Upper lobe of left lung (tissue), 6 donors: Measurements from ENCODE around the gene SMARCA1. TPM values are rescaled to one million over a fixed set of nuclear protein-coding genes. Genes with fewer than 3 reads are reported as not detected.

Experiments
- ATAC-seq, 2 donors: fragments of 200-7000 bp; cut with Tn5 transposase; one replicate each; pipeline ENCODE4 v1.9.1; 2022; ENCODE audit warnings: mild to moderate bottlenecking in 2 of 2, moderate library complexity in 2 of 2; ENCODE audit not compliant: low FRiP score in 2 of 2
- DNase-seq, 2 donors: peaks; one replicate each; pipeline ENCODE4 v3.0.0-alpha.2; 2019 to 2020
- H3K27ac ChIP-seq, 4 donors: fragments of 200-600 bp; sonication (generic); one replicate each; pipeline ENCODE4 v1.5.1; 2016 to 2019
- H3K27me3 ChIP-seq, 4 donors: fragments of 200-600 bp; sonication (generic); one replicate each; pipeline ENCODE4 v1.5.1; 2017 to 2019
- H3K36me3 ChIP-seq, 4 donors: fragments of 200-600 bp; sonication (generic); one replicate each; pipeline ENCODE4 v1.5.1; 2016 to 2019
- H3K4me1 ChIP-seq, 4 donors: fragments of 200-600 bp; sonication (generic); one replicate each; pipeline ENCODE4 v1.5.1; 2018 to 2019
- H3K4me3 ChIP-seq, 4 donors: fragments of 200-600 bp; sonication (generic); one replicate each; pipeline ENCODE4 v1.5.1; 2017 to 2019; ENCODE audit warnings: mild to moderate bottlenecking in 2 of 4, moderate library complexity in 1 of 4
- H3K9me3 ChIP-seq, 4 donors: fragments of 200-600 bp; sonication (generic); one replicate each; pipeline ENCODE4 v1.5.1; 2018 to 2019
- EP300 ChIP-seq, 4 donors: sonication (generic); formaldehyde crosslinking; IDR thresholded peaks; one replicate each; pipeline ENCODE4 v1.5.1; 2017; ENCODE audit warnings: antibody characterized with exemption in 4 of 4, control low read depth in 2 of 4
- POLR2A ChIP-seq, 4 donors: fragments of 450-650 bp; IDR thresholded peaks; one replicate each; pipeline ENCODE4 v1.5.1; 2016 to 2017; ENCODE audit warnings: antibody characterized with exemption in 4 of 4, mild to moderate bottlenecking in 2 of 4
- POLR2AphosphoS5 ChIP-seq, 2 donors: sonication (generic); formaldehyde crosslinking; IDR thresholded peaks; one replicate each; pipeline ENCODE4 v1.5.1; 2017; ENCODE audit warnings: antibody characterized with exemption in 2 of 2
- WGBS, 2 donors: methylation state at CpG; one replicate each; pipeline ENCODE4 v1.1.5; 2017 to 2018; 5-methylcytosine and 5-hydroxymethylcytosine counted together
- total RNA-seq, 6 donors: library from RNA; depleted of rRNA in 4 of 6; stranded (reverse); fragments of >200 nt in 4 of 6; gene quantifications; one replicate each; pipeline versions ENCODE4 v1.1.0 to v1.2.1, GENCODE V29; 2016 to 2021
- TF ChIP-seq, protein P1 (sequence below), 6 experiments: fragments of 450-650 bp in 4 of 6; fragments of 200-600 bp in 2 of 6; sonication (generic) in 2 of 6; IDR thresholded peaks; one replicate each; pipeline ENCODE4 v1.5.1; 2016 to 2019; ENCODE audit warnings: antibody characterized with exemption in 6 of 6
- donor health status: DM: no; HTN: no; CAD: no; lungs with moderate emphysema.
- donor health status: DM: no; HTN: yes; CAD: no; lungs with severe emphysema.

SMARCA1 gene
- total RNA-seq, 6 donors from 2014 or later: 18.3 to 44.7 (median 29.5) TPM

DNA sequence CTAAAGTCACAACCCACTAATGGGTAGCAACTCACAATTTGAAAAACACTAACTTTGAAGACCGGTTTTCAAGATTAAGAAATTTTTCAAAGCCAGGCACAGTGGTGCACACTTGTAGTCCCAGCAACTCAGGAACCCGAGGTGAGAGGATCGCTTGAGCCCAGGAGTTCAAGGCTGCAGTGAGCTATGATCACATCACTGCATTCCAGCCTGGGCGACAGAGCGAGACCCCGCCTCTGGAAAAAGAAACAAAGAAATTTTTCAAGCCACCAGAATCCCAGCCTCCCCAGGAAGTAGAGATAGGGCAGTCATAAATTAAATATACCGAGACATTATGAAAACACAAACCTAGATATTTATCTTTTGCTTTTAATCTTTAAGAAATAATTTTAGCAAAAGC, 13.0 kb downstream of the SMARCA1 start:
- ATAC-seq (no peak), DNase-seq (no peak)
- Histone ChIP-seq H3K27me3 (no peaks in the 10 kb centered on the region), H3K36me3 (peaks cover 0 to 7% (median 2%) of the 10 kb centered on the region in 4 donors), H3K9me3 (no peaks in the 10 kb centered on the region), H3K27ac (no peak overlapping the region), H3K4me3 (no peak overlapping the region), H3K4me1 (no peaks in the 10 kb centered on the region)
- 65 to 67% methylated on average over 4 to 7 of the region's 7 CpGs for WGBS, 2 donors
- no peak for TF ChIP-seq POLR2AphosphoS5 (IDR thresholded peaks at IDR 0.05)
- TF ChIP-seq EP300 (IDR thresholded peaks at IDR 0.05): no peak

DNA sequence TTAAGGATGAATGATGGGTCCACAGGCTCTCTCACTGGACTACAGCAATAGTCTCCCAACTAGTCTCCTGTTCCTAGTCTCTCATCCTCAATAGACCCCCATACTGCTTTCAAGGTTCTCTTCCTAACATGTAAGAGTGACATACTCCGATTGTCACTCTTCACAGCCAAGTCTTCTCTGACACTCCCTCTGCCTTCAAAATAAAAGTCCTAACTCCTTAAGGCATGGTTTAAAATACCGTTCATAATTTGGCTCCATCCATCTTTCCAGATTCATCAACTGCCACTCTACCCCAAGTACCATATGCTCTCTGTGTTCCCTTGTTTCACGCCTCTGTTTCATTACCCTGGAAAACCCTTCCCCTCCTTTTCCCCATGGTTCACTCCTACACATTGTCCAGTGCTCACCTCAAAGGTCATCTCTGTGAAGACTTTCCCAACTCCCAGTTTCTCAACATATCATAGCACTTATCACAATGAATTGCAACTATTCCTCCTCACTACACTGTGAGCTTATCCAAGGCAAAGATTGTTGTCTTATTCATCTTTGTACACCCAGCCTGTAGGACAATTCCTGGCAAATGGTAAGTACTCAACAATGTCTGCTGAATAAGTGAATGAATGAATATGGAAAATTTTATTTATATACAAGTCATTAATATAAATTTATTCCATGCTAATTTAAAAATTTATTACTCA, 26.0 kb downstream of the SMARCA1 start:
- no peaks in the 10 kb centered on the region for H3K4me1 ChIP-seq
- DNase-seq: no peak
- WGBS, 2 donors: 59 to 88% methylated on average over 3 of the region's 3 CpGs
- ATAC-seq: no peak
- H3K27me3 ChIP-seq: no peaks in the 10 kb centered on the region
- no peak for TF ChIP-seq POLR2A (IDR thresholded peaks at IDR 0.05)
- TF ChIP-seq EP300 (IDR thresholded peaks at IDR 0.05): no peak
- no peak for TF ChIP-seq POLR2AphosphoS5 (IDR thresholded peaks at IDR 0.05)
- TF ChIP-seq, protein P1, sequence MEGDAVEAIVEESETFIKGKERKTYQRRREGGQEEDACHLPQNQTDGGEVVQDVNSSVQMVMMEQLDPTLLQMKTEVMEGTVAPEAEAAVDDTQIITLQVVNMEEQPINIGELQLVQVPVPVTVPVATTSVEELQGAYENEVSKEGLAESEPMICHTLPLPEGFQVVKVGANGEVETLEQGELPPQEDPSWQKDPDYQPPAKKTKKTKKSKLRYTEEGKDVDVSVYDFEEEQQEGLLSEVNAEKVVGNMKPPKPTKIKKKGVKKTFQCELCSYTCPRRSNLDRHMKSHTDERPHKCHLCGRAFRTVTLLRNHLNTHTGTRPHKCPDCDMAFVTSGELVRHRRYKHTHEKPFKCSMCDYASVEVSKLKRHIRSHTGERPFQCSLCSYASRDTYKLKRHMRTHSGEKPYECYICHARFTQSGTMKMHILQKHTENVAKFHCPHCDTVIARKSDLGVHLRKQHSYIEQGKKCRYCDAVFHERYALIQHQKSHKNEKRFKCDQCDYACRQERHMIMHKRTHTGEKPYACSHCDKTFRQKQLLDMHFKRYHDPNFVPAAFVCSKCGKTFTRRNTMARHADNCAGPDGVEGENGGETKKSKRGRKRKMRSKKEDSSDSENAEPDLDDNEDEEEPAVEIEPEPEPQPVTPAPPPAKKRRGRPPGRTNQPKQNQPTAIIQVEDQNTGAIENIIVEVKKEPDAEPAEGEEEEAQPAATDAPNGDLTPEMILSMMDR (IDR thresholded peaks at IDR 0.05): no peak
- H3K27ac ChIP-seq: no peak overlapping the region
- peaks cover 0 to 15% (median 0%) of the 10 kb centered on the region in 4 donors for H3K36me3 ChIP-seq
- no peaks in the 10 kb centered on the region for H3K9me3 ChIP-seq
- H3K4me3 ChIP-seq: no peak overlapping the region

DNA sequence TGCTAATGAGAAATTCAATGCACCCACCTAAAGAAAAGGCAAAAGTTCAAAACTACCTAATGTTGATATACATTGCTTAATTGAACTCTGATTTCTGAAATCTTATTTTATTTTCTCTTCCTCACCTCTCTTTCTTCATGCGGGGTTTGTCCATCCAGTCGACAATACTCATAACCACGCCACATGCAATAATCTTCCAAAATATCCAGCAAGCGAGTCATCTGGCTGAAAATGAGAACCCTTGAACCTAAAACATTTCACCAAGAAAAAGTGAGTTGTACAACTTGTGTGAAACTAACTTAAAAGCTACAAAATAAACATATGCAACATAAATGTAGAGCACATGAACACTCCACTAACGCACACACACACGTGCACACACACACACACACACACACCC, 26.7 kb downstream of the SMARCA1 start:
- WGBS, 2 donors: 74 to 89% methylated on average over 6 of the region's 6 CpGs
- Histone ChIP-seq H3K9me3 (no peaks in the 10 kb centered on the region), H3K36me3 (peaks cover 0 to 14% (median 0%) of the 10 kb centered on the region in 4 donors), H3K4me1 (no peaks in the 10 kb centered on the region), H3K27me3 (no peaks in the 10 kb centered on the region), H3K27ac (no peak overlapping the region), H3K4me3 (no peak overlapping the region)
- DNase-seq (no peak), ATAC-seq (no peak)
- no peak for TF ChIP-seq POLR2A (IDR thresholded peaks at IDR 0.05)
- TF ChIP-seq EP300 (IDR thresholded peaks at IDR 0.05): no peak
- TF ChIP-seq, protein P1 (IDR thresholded peaks at IDR 0.05): no peak
- no peak for TF ChIP-seq POLR2AphosphoS5 (IDR thresholded peaks at IDR 0.05)

DNA sequence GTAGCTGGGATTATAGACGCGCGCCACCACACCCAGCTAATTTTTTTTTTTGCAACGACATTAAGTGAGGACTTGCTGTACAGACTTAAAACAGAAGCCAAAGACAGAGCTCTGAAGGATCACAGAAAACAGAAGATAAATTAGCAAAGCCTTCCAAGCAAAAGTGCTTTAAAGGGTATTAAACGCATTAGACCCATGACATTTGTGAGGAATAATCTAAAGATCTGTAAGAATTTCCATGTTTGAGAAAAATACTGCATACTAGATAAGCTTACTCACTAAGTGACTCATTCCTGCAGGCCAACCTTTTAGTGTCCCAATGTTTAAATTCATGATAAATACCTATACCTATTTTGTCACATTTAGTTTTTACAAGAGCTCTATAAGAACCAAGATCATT, 27.4 kb downstream of the SMARCA1 start:
- DNase-seq (no peak), ATAC-seq (no peak)
- no peaks in the 10 kb centered on the region for H3K27me3 ChIP-seq
- H3K4me3 ChIP-seq: no peak overlapping the region
- no peak overlapping the region for H3K27ac ChIP-seq
- WGBS, 2 donors: 85 to 100% methylated on average over 5 of the region's 5 CpGs
- peaks cover 0 to 14% (median 0%) of the 10 kb centered on the region in 4 donors for H3K36me3 ChIP-seq
- no peaks in the 10 kb centered on the region for H3K4me1 ChIP-seq
- H3K9me3 ChIP-seq: no peaks in the 10 kb centered on the region
- TF ChIP-seq POLR2A (IDR thresholded peaks at IDR 0.05): no peak
- TF ChIP-seq POLR2AphosphoS5 (IDR thresholded peaks at IDR 0.05): no peak
- TF ChIP-seq, protein P1 (IDR thresholded peaks at IDR 0.05): no peak
- no peak for TF ChIP-seq EP300 (IDR thresholded peaks at IDR 0.05)

- ATAC-seq: peak in 1 of 2 donors; percentile 51
- DNase-seq: no peak
- Histone ChIP-seq H3K9me3 (no peaks in the 10 kb centered on the region), H3K36me3 (peaks cover 0 to 14% (median 0%) of the 10 kb centered on the region in 4 donors), H3K27ac (no peak overlapping the region), H3K4me3 (no peak overlapping the region), H3K4me1 (no peaks in the 10 kb centered on the region), H3K27me3 (no peaks in the 10 kb centered on the region)
- no peak for TF ChIP-seq EP300 (IDR thresholded peaks at IDR 0.05)
- TF ChIP-seq POLR2A (IDR thresholded peaks at IDR 0.05): no peak
- TF ChIP-seq POLR2AphosphoS5 (IDR thresholded peaks at IDR 0.05): no peak
- TF ChIP-seq, protein P1 (IDR thresholded peaks at IDR 0.05): no peak
- WGBS, 2 donors: 77 to 83% methylated on average over 2 of the region's 2 CpGs
Observed at GRCh38 chrX:129494887-129495286, 28.4 kb downstream of the SMARCA1 start.
